ENCODE measurements around the gene TMPRSS11A.

TMPRSS11A gene

DNA sequence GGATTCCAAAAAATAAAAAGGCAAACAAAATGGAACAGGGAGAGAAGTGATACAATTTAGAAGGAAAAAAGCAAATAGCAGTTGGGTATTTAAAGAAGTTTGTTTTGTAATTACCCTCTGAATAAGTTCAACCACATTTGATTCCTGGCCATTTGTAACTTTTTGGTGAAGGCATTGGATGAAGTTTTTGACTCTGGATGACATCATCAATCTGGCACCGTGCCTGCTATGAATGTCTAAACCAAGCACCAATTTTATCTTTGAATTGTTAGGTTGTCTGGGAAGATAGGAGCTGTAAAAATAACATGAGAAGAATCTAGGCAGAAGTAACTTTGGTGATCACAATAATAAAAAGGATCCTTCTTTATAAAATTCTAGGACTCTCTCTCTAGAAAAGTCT lies 29.5 kb downstream of the TMPRSS11A start:
- TF ChIP-seq, protein P1, sequence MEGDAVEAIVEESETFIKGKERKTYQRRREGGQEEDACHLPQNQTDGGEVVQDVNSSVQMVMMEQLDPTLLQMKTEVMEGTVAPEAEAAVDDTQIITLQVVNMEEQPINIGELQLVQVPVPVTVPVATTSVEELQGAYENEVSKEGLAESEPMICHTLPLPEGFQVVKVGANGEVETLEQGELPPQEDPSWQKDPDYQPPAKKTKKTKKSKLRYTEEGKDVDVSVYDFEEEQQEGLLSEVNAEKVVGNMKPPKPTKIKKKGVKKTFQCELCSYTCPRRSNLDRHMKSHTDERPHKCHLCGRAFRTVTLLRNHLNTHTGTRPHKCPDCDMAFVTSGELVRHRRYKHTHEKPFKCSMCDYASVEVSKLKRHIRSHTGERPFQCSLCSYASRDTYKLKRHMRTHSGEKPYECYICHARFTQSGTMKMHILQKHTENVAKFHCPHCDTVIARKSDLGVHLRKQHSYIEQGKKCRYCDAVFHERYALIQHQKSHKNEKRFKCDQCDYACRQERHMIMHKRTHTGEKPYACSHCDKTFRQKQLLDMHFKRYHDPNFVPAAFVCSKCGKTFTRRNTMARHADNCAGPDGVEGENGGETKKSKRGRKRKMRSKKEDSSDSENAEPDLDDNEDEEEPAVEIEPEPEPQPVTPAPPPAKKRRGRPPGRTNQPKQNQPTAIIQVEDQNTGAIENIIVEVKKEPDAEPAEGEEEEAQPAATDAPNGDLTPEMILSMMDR (conservative IDR thresholded peaks at IDR 0.05; ENCODE audit: low read length), result no peak
- no peak for DNase-seq (ENCODE audit: low read depth)
- H3K4me3 ChIP-seq (ENCODE audit: low read length), result no peak overlapping the region

GRCh38 chr4:67933038-67933437 lies 30.3 kb downstream of the TMPRSS11A start:
- no peak overlapping the region for H3K4me3 ChIP-seq (ENCODE audit: low read length)
- TF ChIP-seq, protein P1 (conservative IDR thresholded peaks at IDR 0.05; ENCODE audit: low read length), result no peak
- no peak for DNase-seq (ENCODE audit: low read depth)

DNA sequence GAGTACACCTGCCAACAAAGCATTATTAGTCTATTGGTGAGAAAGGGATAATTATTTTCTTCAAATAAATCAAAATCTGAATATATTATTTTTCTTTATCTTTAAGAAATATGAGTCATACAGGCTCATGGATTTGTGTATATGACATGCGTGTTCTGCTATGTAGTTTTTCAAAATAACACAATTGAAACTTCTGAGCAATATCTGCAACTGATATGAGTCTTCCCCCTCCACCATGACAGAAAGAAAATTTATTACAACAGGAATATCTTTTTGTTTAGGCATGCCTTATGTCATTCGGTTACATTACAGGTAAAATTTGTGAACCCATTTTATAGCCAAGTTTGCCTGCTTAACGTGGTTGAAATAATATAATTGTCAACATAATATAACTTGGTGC lies 32.0 kb downstream of the TMPRSS11A start:
- DNase-seq (ENCODE audit: low read depth), result no peak

GRCh38 chr4:67929426-67929825 lies 33.9 kb downstream of the TMPRSS11A start:
- peak; percentile 9 for DNase-seq (ENCODE audit: low read depth)
- H3K4me3 ChIP-seq (ENCODE audit: low read length), result no peak overlapping the region
- TF ChIP-seq, protein P1 (conservative IDR thresholded peaks at IDR 0.05; ENCODE audit: low read length), result no peak

More for the DNA sequence above, 32.0 kb downstream of the TMPRSS11A start:
- TF ChIP-seq, protein P1 (conservative IDR thresholded peaks at IDR 0.05; ENCODE audit: low read length), result no peak
- no peak overlapping the region for H3K4me3 ChIP-seq (ENCODE audit: low read length)

- TF ChIP-seq, protein P1 (conservative IDR thresholded peaks at IDR 0.05; ENCODE audit: low read length), result no peak
- no peak overlapping the region for H3K4me3 ChIP-seq (ENCODE audit: low read length)
- no peak for DNase-seq (ENCODE audit: low read depth)
Measured at GRCh38 chr4:67928546-67928945, 34.7 kb downstream of the TMPRSS11A start.

DNA sequence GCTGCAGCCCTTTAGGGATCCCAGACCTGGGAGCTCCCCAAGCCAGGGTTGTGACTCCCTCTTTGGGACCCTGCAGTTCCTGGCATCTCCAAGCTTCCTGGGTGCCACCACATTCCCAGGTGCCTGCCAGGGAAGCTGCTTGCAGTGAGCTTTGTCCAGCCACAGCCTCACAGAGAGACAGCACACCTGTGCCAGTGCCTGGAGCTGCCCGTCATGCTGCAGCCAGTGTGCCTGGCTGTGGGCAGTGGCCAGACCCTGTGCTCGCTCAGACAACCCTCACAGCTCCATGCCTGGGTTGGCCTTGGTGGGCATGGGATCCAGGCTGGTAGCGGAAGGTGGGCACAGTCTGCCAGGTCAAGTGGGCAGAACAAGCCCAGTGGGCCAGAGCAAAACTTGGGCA lies 36.0 kb downstream of the TMPRSS11A start:
- H3K4me3 ChIP-seq (ENCODE audit: low read length), result no peak overlapping the region
- no peak for DNase-seq (ENCODE audit: low read depth)
- TF ChIP-seq, protein P1 (conservative IDR thresholded peaks at IDR 0.05; ENCODE audit: low read length), result no peak

GRCh38 chr4:67926485-67926884 lies 36.8 kb downstream of the TMPRSS11A start:
- TF ChIP-seq, protein P1 (conservative IDR thresholded peaks at IDR 0.05; ENCODE audit: low read length), result no peak
- no peak overlapping the region for H3K4me3 ChIP-seq (ENCODE audit: low read length)
- no peak for DNase-seq (ENCODE audit: low read depth)

Measured in AG10803 (cell line).